ENCODE data around the gene STPG4.

STPG4 gene

GRCh38 chr2:47068981-47069627 is 86.0 kb downstream of the STPG4 start:
- in situ Hi-C loops (cut with HindIII; ENCODE audit: low pct_ligation_motif_present, low pct_unique_long_range_greater_than_20kb, low sequenced_read_pairs) = no loop called here

GRCh38 chr2:47067788-47068407 is 87.2 kb downstream of the STPG4 start:
- DNase-seq = no peak
- in situ Hi-C loops (cut with HindIII; ENCODE audit: low pct_ligation_motif_present, low pct_unique_long_range_greater_than_20kb, low sequenced_read_pairs) = no loop called here

More at GRCh38 chr2:47068981-47069627, 86.0 kb downstream of the STPG4 start:
- DNase-seq = no peak

- in situ Hi-C loops (cut with HindIII; ENCODE audit: low pct_ligation_motif_present, low pct_unique_long_range_greater_than_20kb, low sequenced_read_pairs) = no loop called here
- DNase-seq = peak; percentile 67
These were observed 89.2 kb downstream of the STPG4 start for GRCh38 chr2:47065771-47066380.

GRCh38 chr2:47065343-47065742 is 89.8 kb downstream of the STPG4 start:
- in situ Hi-C loops (cut with HindIII; ENCODE audit: low pct_ligation_motif_present, low pct_unique_long_range_greater_than_20kb, low sequenced_read_pairs) = no loop called here
- DNase-seq = no peak

GRCh38 chr2:47064106-47064505 is 91.0 kb downstream of the STPG4 start:
- in situ Hi-C loops (cut with HindIII; ENCODE audit: low pct_ligation_motif_present, low pct_unique_long_range_greater_than_20kb, low sequenced_read_pairs) = no loop called here
- DNase-seq = no peak

DNA sequence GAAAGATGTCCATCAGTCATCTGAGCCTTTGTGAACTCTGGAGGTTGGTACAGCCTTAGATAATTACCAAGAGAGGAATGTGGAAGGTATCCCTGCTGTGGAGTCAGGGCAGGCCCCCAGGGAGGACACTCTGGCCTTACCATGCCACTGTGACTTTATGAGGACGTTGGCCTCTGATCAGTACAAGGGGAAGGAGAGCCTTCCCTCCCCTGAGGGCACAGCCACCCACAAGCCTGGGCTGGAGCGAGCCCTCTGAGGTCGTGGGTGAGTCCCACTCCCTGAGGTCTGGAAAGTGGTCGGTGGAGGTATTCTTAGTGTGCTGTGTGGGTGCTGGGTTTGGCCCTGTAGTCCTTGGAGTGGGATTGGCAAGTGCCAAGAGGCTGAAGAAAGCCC is 91.6 kb downstream of the STPG4 start:
- in situ Hi-C loops (cut with HindIII; ENCODE audit: low pct_ligation_motif_present, low pct_unique_long_range_greater_than_20kb, low sequenced_read_pairs) = no loop called here
- no peak for DNase-seq

- in situ Hi-C loops (cut with HindIII; ENCODE audit: low pct_ligation_motif_present, low pct_unique_long_range_greater_than_20kb, low sequenced_read_pairs) = no loop called here
- DNase-seq = no peak
These were observed 92.2 kb downstream of the STPG4 start for GRCh38 chr2:47062681-47063537.

- in situ Hi-C loops (cut with HindIII; ENCODE audit: low pct_ligation_motif_present, low pct_unique_long_range_greater_than_20kb, low sequenced_read_pairs) = no loop called here
- DNase-seq = no peak
These were observed 93.0 kb downstream of the STPG4 start for GRCh38 chr2:47061944-47062678.

GRCh38 chr2:47060652-47061170 is 94.4 kb downstream of the STPG4 start:
- DNase-seq = no peak
- in situ Hi-C loops (cut with HindIII; ENCODE audit: low pct_ligation_motif_present, low pct_unique_long_range_greater_than_20kb, low sequenced_read_pairs) = no loop called here

GRCh38 chr2:47058003-47058931 is 96.8 kb downstream of the STPG4 start:
- in situ Hi-C loops (cut with HindIII; ENCODE audit: low pct_ligation_motif_present, low pct_unique_long_range_greater_than_20kb, low sequenced_read_pairs) = no loop called here
- no peak for DNase-seq

GRCh38 chr2:47057687-47058002 is 97.5 kb downstream of the STPG4 start:
- in situ Hi-C loops (cut with HindIII; ENCODE audit: low pct_ligation_motif_present, low pct_unique_long_range_greater_than_20kb, low sequenced_read_pairs) = no loop called here
- DNase-seq = no peak

DNA sequence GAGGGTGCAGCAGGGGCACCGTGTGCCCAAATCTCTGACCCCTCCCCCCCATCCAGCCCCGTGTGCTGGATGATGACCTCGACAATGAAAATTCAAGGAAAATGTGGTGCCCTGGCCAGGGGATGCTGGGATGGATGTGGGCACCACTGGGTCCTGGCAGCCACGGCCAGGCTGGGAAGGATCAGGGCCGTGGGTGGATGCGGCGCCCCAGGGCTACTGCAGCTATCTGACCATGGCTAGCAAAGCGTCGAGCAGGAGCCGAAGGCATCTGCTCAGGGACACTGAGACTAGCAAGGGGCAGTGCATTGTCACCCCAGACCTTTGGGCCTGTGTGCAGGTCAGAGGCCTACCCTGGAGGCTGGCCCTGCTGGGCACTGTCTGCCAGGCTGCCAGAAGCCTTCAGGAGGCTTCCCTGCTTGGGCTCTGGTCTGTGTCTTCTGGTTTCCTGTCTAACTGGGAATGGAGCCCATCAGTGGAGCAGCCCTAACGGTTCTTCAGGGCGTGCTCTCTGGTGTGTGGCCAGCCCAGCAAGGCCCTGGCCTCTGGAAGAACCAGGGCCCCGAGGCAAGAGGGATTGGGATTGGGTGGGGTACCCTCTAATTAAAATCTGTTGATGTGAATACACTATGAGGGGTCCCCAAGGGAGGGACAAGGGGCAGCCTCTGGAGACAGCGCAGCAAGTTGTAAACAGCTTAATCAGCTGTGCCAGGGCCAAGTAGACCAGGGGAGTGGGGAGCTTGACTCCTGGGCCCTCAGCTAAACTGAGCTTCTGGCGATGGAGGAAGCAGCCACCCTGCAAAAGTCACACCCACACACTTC is 98.0 kb downstream of the STPG4 start:
- DNase-seq = no peak
- in situ Hi-C loops (cut with HindIII; ENCODE audit: low pct_ligation_motif_present, low pct_unique_long_range_greater_than_20kb, low sequenced_read_pairs) = no loop called here

GRCh38 chr2:47056374-47056773 is 98.7 kb downstream of the STPG4 start:
- in situ Hi-C loops (cut with HindIII; ENCODE audit: low pct_ligation_motif_present, low pct_unique_long_range_greater_than_20kb, low sequenced_read_pairs) = no loop called here
- DNase-seq = no peak

- in situ Hi-C loops (cut with HindIII; ENCODE audit: low pct_ligation_motif_present, low pct_unique_long_range_greater_than_20kb, low sequenced_read_pairs) = no loop called here
- DNase-seq = no peak
These were observed 100.2 kb downstream of the STPG4 start for GRCh38 chr2:47054868-47055267.

GRCh38 chr2:47054036-47054555 is 101.0 kb downstream of the STPG4 start:
- in situ Hi-C loops (cut with HindIII; ENCODE audit: low pct_ligation_motif_present, low pct_unique_long_range_greater_than_20kb, low sequenced_read_pairs) = no loop called here
- no peak for DNase-seq

- in situ Hi-C loops (cut with HindIII; ENCODE audit: low pct_ligation_motif_present, low pct_unique_long_range_greater_than_20kb, low sequenced_read_pairs) = no loop called here
- DNase-seq = no peak
These were observed 102.3 kb downstream of the STPG4 start for GRCh38 chr2:47052847-47053246.

DNA sequence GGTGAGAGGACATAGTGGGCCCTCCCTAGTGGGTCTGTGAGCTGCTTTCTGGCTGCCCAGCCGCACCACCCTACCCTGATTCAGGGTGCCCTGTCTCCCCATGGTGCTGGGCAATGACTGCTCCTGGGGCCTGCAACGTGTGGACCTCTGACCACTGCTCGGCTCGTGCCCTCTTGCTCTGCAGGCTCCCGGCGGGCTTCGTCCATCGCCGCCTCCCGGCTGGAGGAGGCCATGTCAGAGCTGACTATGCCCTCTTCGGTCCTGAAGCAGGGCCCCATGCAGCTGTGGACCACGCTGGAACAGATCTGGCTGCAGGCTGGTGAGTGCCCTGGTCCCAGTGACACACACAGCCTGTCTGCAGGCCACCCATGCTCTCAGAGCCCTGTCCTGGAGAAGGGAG is 103.5 kb downstream of the STPG4 start:
- DNase-seq = no peak
- in situ Hi-C loops (cut with HindIII; ENCODE audit: low pct_ligation_motif_present, low pct_unique_long_range_greater_than_20kb, low sequenced_read_pairs) = no loop called here

Data from ACHN (cell line).